DMS53 treated with DMSO at 0.1 percent for 48 hours (cell line): ENCODE results near the gene SAMM50.
A peak's percentile ranks its signal among the peaks of the same experiment; 100 is the strongest.
"Not testable (repeated sequence)": the region's sequence is repeated elsewhere in the genome, so short reads cannot be mapped to it uniquely, and the experiment has no call there.

Source experiments
- DNase-seq: peaks from one replicate; lab custom pipeline; 2025; ENCODE audit not compliant: unreplicated experiment; lab: John Stamatoyannopoulos, UW

The SAMM50 gene

GRCh38 chr22:44000123-44000522, 44.9 kb downstream of the SAMM50 start:
- no peak for DNase-seq

DNA sequence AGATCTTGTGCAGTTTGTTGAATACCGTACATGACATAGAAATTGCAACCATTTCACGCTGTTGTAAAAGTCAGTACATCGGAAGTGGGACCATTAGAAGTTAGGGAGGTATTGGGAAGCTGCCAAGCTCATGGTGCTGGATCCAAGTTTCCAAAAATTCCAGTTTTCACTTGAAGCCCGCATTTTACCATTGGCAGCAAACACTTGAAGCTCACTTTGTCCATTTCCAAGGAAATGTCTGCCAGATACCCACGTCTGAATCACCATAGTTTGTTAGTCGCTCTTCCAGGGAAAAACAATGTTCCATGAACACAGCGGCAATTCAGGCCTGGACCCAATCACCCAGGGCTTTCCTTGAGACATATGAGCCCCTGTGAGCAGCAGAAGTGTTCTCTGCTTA, 46.3 kb downstream of the SAMM50 start:
- no peak for DNase-seq

DNA sequence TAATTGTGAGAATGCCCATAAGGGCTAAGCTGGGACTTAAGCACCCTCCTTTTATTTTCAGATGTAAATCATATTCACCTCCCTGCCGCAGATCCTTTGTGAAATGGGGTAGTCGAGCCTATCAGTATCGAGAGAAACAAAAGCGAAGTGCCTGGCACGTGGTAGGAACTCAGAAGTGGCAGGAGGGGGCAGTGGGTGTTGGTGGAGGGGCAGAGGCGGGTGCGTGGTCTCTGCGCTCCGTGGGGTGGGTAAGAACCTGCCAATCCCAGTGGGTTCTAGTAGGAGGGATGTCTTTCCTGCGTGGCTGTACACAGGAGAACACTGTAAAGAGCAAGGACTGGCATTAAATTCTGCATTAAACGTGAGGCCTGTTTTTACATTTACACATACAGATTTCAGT, 47.1 kb downstream of the SAMM50 start:
- DNase-seq = no peak

- no peak for DNase-seq
Observed at GRCh38 chr22:44002997-44003396, 47.8 kb downstream of the SAMM50 start.

GRCh38 chr22:44003405-44004103, 48.3 kb downstream of the SAMM50 start:
- DNase-seq = no peak

GRCh38 chr22:44004104-44004460, 48.8 kb downstream of the SAMM50 start:
- no peak for DNase-seq

- DNase-seq = no peak
Observed at GRCh38 chr22:44005524-44005923, 50.3 kb downstream of the SAMM50 start.

- DNase-seq = no peak
Observed at GRCh38 chr22:44012162-44012561, 56.9 kb downstream of the SAMM50 start.

GRCh38 chr22:44012591-44012990, 57.3 kb downstream of the SAMM50 start:
- no peak for DNase-seq

DNA sequence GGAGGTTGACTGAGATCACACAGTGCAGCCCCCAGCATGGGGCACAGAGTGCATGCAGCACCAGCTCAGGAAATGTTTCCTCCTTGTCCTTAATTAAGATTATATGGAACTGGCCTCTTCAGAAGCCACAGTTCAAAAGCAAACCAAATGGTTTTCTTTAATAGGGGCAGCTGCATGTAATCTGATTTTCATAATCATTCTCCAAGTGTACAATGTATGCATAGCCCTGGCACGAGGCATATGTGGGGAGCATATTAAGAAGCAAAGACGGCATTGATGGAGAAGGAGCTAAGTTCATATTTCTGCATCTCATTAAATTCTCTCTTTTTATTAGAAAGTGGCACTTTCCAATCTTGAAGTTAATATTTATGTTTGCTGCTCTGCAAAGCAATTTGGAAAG, 59.0 kb downstream of the SAMM50 start:
- no peak for DNase-seq

GRCh38 chr22:44016586-44016985, 61.3 kb downstream of the SAMM50 start:
- not testable (repeated sequence) for DNase-seq

GRCh38 chr22:44018594-44018993, 63.4 kb downstream of the SAMM50 start:
- no peak for DNase-seq

GRCh38 chr22:44019416-44019815, 64.2 kb downstream of the SAMM50 start:
- no peak for DNase-seq

DNA sequence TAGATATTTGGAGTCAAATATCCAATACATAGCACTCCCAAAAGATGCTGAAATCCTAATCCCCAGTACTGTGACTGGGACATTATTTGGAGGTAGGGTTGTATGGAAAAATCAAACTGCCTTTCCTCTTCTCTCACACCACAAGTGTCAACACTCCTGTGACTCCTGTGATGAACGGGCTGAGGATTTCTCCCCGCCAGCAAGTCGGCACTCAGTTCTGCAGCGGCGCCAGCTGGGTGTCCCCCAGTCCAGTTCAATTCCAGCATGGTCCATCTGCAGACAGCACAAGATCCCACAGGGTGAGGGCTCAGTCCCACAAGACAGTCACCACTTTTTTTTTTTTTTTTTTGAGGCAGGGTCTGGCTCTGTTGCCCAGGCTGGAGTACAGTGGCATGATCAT, 64.6 kb downstream of the SAMM50 start:
- DNase-seq = no peak

DNA sequence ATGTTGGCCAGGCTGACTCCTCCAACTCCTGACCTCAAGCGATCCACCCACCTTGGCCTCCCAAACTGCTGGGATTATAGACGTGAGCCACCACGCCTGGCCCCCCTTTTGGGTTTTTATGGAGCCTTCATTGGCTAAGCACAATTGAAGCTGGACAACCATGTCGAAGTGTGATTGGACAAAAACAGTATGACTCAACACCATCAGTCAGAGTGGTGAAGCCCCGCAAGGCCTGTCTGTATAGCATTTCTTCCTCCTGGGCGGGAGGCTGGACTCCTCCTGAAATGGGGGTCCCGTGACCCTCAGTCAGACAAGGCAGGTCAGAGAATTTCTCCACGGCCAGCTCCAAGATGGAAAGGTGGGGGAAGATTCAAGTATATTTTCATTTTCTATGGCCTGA, 65.7 kb downstream of the SAMM50 start:
- DNase-seq = no peak

- peak; percentile 12 for DNase-seq
Observed at GRCh38 chr22:44023404-44024287, 68.4 kb downstream of the SAMM50 start.

DNA sequence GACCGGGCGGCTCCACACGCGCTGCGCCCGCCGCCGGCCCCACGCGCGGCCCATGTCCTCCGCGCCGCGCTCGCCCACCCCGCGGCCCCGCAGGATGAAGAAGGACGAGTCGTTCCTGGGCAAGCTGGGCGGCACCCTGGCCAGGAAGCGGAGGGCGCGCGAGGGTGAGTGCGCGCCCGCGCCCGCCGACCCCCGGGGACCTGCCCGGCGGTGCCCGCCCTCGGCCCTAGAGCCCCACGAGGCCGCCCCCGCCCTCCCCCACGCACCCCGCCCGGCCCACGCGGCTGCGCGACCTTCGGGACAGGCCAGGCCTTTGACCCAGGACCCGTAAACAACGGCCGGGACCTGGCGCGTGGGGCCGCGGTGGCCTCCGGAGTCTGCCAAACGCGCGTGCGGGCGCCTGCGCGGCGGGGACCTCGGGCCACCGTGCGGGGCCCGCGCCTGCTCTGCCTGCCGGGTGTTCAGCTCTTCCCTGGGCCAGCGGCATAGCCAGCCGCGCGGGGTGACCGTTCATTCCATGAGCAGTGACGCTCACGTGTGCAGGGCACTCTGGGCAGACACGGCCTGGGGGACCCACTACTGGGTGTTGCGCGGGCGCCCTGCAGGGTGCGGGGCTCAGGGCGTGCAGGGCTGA, 69.2 kb downstream of the SAMM50 start, which contains the start of gene PARVB:
PARVB (plus strand) TSS at position 15 of the 634 bp plus-strand sequence; CDS start at position 53, 38 bp downstream.
- DNase-seq = no peak

DNA sequence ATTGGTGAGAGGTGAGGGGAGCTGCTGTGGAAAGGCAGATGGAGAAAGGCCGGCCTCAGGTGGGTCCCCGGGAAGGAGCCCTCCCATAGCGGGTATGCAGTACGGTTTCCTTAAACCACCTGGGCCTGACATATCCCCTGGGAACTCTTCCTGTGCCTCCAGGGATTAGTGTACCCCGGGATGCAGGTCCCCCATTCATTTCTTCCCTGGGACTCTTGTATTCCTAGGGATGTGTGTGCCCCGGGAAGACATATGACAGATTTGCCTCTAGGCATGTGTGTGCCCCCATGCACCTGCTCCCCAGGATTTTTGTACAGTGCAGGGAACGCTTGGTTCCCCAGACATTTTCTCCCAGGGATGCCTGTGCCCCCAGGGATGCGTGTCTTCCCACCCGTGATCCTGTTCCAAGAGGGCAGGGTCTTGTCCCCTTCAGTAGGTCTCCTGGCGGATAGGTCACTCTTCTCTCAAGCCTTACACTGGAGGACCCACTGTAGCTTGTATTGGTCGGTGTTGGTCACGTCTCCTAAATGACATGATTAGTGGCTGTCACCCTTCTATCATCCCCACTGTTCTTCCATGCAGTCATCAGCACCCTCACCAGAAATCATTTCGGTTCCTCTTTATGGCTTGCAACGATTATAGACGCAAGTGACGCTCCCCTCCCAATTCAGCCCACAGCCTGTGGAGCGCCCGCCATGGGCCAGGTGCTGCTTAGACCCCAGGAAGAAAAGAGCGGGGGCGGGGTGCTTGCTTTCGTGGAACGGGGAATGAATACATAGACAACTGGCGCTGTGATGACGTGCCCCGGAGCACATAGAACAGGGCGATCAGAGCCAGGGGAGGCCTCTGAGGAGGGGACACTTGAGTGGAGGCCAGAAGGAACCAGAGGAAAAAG, 70.2 kb downstream of the SAMM50 start:
- no peak for DNase-seq

DNA sequence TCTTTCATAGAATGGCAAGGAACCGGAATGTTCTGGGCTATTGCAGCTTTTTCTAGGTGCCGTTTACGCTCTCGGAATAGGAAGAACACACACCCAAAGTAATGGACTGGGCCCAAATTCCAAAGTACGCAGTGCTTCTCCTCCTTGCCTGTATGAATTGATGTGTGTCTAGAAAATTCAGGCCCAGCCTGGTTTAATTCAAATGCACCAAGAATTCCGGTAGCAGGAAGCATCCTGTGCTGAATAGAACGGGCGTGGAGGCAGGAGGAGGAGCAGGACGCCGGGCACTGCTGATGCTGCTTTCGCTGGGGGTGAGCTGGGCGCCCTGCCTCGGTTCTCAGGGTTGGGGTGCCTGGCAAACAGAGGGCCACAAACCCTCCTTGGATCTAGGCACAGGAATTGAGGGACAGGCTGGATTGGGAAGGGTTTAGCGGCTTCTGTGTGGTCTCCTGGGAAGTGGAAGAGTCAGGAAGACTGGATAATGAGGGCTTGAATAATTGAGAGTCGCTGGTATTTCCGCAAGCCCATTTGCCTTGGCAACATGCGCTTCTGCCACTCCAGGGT, 70.9 kb downstream of the SAMM50 start:
- DNase-seq = no peak
